NCI-H2107 treated with DMSO at 0.1 percent for 48 hours (cell line): ENCODE results near the gene ZNF853.
"Not testable (repeated sequence)": the region's sequence is repeated elsewhere in the genome, so short reads cannot be mapped to it uniquely, and the experiment has no call there.

ENCODE experiments used
- DNase-seq: peaks from one replicate; lab custom pipeline; 2025; ENCODE audit not compliant: unreplicated experiment; lab: John Stamatoyannopoulos, UW

Gene ZNF853

GRCh38 chr7:6614953-6615722, at the start of gene ZNF853:
Gene ZNF853, plus strand, starts transcription at chr7:6615610. Its CDS starts 565 bp downstream, at chr7:6616175.
- no peak for DNase-seq

GRCh38 chr7:6565655-6566054, 49.8 kb upstream of the ZNF853 start:
- DNase-seq: no peak

- no peak for DNase-seq
These were observed 47.5 kb upstream of the ZNF853 start for GRCh38 chr7:6567886-6568285.

DNA sequence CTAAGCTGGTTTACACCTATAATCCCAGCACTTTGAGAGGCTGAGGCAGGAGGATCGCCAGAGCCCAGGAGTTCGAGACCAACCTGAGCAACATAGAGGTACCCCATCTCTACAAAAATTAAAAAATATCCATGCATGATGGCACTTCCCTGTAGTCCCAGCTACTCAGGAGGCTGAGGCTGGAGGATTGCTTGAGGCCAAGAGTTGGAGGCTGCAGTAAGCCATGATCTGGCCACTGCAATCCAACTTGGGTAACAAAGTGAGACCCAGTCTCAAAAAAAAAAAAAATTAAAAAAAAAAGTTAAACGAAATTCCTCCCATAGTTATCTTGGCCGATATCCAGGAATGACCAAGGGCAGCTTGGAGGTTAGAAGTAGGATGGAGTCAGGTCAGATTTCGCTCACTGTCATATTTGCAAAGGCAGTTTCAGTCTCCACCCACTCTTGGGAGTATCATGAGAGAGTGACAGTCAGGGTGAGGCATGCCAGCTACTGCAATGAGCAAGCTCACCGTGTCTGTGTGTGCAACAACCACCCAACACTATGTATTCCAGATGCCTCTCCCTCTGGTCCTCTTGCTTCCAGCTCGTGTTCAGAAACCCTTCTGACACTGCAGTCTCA, 44.1 kb upstream of the ZNF853 start:
- no peak for DNase-seq

GRCh38 chr7:6575281-6576023, 40.0 kb upstream of the ZNF853 start:
- no peak for DNase-seq

GRCh38 chr7:6576024-6576866, 39.2 kb upstream of the ZNF853 start:
- DNase-seq: no peak

GRCh38 chr7:6576867-6577368, 38.5 kb upstream of the ZNF853 start:
- not testable (repeated sequence) for DNase-seq

DNA sequence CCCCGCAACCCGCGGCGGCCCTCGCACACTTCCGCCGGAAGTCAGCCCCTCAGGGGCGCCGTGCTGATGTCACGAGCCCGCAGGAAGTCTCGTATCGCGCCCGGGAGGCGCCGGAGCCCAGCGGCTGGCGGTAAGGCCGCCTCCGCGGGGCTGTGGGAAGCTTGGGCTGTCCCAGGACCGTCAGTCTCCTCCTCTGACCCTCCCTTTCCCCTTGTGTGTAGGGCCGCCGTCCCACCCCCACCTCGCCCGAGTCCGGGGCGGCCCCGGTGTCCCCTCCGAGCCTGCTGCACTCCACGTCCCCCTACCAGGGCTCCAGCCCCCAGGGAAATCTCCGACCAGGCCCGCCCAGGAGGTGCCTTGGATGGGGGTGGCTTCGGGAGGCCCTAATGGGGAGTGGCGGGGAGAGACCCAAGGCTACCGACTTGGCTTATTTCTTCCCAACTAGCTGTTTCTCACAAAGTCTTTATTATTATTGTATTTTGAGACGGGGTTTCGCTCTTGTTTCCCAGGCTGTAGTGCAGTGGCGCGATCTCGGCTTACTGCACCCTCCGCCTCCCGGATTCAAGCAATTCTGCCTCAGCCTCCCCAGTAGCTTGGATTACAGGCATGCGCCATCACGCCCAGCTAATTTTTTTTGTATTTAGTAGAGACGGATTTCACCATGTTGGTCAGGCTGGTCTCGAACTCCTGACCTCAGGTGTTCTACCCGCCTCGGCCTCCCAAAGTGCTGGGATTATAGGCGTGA, 37.9 kb upstream of the ZNF853 start, which contains the start of gene ZDHHC4:
Gene ZDHHC4, plus strand, starts transcription at position 86 of the 745 bp plus-strand sequence. CDS start 3,108 bp downstream, outside the sequence.
- DNase-seq: peak; percentile 38

GRCh38 chr7:6578114-6579084, 37.0 kb upstream of the ZNF853 start:
- no peak for DNase-seq

GRCh38 chr7:6579446-6579845, 36.0 kb upstream of the ZNF853 start:
- DNase-seq: no peak

DNA sequence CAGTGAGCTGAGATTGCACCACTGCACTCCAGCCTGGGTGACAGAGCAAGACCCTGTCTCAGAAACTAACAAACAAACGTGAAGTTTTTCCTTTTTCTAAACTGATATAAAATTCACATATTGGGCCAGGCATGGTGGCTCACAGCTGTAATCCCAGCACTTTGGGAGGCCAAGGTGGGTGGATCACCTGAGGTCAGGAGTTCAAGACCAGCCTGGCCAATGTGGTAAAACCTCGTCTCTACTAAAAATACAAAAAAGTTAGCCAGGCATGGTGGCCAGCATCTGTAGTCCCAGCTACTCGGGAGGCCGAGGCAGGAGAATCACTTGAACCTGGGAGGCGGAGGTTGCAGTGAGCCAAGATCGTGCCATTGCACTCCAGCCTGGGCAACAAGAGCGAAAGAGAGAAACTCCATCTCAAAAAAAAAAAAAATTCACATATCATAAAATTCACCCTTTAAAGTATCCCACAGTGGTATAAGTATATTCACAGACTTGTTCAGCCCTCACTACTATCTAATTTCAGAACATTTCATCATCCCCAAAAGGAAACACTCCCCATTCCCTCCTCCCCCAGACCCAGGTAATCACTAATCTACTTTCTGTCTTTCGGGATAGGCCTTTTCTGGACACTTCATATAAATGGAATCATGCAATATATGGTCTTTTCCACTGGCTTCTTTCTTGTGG, 29.5 kb upstream of the ZNF853 start:
- DNase-seq: not testable (repeated sequence)

- DNase-seq: no peak
These were observed 26.8 kb upstream of the ZNF853 start for GRCh38 chr7:6588566-6588965.

- DNase-seq: no peak
These were observed 26.1 kb upstream of the ZNF853 start for GRCh38 chr7:6589151-6589828.

GRCh38 chr7:6589829-6590644, 25.4 kb upstream of the ZNF853 start, which contains the start of gene INTS15:
Gene INTS15, plus strand, starts transcription at chr7:6590021. Its CDS starts 263 bp downstream, at chr7:6590284.
- peak; percentile 27 for DNase-seq

GRCh38 chr7:6590645-6591110, 24.7 kb upstream of the ZNF853 start:
- DNase-seq: peak; percentile 6

- no peak for DNase-seq
These were observed 15.3 kb upstream of the ZNF853 start for GRCh38 chr7:6600093-6600492.

- DNase-seq: no peak
These were observed 11.0 kb upstream of the ZNF853 start for GRCh38 chr7:6604458-6604857.
